Heart left ventricle (tissue), 13 donors: ENCODE results near the gene DNAJB1.

Experiments
- POLR2A ChIP-seq, 2 donors: fragments of 450-650 bp; IDR thresholded peaks; one replicate each; pipeline ENCODE4 v1.6.1; 2017; ENCODE audit warnings: antibody characterized with exemption in 2 of 2, mild to moderate bottlenecking in 2 of 2, moderate library complexity in 2 of 2
- TF ChIP-seq, protein P1 (sequence below), 12 donors: fragments of 200-600 bp; sonication (generic) in 4 of 12; IDR thresholded peaks; one replicate each; pipeline versions ENCODE4 v1.5.0 to v1.8.0; 2018 to 2022; ENCODE audit warnings: antibody characterized with exemption in 12 of 12, mild to moderate bottlenecking in 5 of 12
- donor health status: ischemic (EF 13 %, LVEDD 7.1; RV severe dilation, severe dysfunction).
- donor health status: DM: no; HTN: yes; CAD: no.
- donor health status: DM: no; HTN: no; CAD: no.
- donor health status: ischemic (EF 25% LVEDD 6.9; RV normal size, moderate dysfunction).
- donor health status: ischemic (EF 25% LVEDD 5.7; RV mildly dilated, moderate dysfunction).
- donor health status: ischemic (EF 35%, LVEDD 5.7; RV mildly dilated, moderate dysfunction).
- donor health status: nonischemic (EF 11% LVEDD 7.7; RV severe dilation, severe dysfunction).
- donor health status: DM: yes; HTN: yes; CAD: no.
- donor health status: PGD.
- donor health status: ischemic (EF 29% LVEDD 5.4; RV normal size, mild dysfunction).
- donor health status: nonischemic (EF 23%, LVEDD 6.1; RV moderate dilation, normal function).

DNA sequence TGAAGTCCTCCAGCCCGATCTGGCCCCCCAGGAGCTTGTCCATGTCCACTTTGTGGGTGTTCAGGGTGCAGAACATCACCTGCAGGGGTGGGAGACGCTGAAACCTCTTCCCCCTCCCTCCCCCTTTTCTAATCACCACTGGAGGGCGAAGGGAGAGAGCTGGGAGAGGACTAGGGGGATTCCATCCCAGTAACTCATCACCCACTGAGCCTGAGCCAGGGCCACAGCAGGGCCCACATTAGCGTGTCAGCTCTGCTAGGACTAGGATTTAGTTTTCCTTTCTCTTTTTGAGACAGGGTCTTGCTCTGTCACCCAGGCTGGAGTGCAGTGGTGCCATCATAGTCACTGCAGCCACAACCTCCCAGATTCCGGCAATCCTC lies 37.5 kb downstream of the DNAJB1 start:
- TF ChIP-seq, protein P1, sequence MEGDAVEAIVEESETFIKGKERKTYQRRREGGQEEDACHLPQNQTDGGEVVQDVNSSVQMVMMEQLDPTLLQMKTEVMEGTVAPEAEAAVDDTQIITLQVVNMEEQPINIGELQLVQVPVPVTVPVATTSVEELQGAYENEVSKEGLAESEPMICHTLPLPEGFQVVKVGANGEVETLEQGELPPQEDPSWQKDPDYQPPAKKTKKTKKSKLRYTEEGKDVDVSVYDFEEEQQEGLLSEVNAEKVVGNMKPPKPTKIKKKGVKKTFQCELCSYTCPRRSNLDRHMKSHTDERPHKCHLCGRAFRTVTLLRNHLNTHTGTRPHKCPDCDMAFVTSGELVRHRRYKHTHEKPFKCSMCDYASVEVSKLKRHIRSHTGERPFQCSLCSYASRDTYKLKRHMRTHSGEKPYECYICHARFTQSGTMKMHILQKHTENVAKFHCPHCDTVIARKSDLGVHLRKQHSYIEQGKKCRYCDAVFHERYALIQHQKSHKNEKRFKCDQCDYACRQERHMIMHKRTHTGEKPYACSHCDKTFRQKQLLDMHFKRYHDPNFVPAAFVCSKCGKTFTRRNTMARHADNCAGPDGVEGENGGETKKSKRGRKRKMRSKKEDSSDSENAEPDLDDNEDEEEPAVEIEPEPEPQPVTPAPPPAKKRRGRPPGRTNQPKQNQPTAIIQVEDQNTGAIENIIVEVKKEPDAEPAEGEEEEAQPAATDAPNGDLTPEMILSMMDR (IDR thresholded peaks at IDR 0.05) = no peak
- TF ChIP-seq POLR2A (IDR thresholded peaks at IDR 0.05) = no peak
